HFF-Myc (cell line): ENCODE measurements around the gene S1PR3.

Experiments
- DNase-seq: peaks from one replicate; pipeline ENCODE4 v3.0.0-alpha.2; 2011; ENCODE audit warnings: low read depth; ENCODE audit errors: extremely low read depth
- H3K4me3 ChIP-seq: replicated peaks from 2 replicates; pipeline ENCODE4 v1.5.1; 2011; ENCODE audit warnings: low read depth, mild to moderate bottlenecking, control low read depth, low read length
- TF ChIP-seq, protein P1 (sequence below): IDR thresholded peaks from 2 replicates; pipeline ENCODE4 v1.5.1; 2012; ENCODE audit warnings: mild to moderate bottlenecking, low read depth, low read length, control low read depth; ENCODE audit errors: missing control alignments

Gene S1PR3

DNA sequence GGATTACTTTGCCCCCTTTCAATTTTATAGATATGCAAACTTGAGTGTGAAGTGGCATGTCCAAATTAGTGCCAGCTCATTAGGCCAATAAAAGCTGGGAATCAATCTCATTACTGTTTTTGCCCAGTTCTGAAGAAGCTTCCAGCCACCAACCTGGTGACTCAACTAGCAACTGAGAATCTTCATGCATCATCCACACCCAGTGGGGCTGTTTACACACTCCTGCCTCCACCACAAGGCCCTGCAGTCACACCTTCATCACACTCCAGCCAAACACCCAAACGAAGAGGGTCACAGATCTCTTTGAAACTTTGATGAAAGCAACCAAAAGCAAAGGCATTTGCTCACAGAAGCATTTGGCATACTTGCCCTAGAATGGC is 41.3 kb upstream of the S1PR3 start:
- TF ChIP-seq, protein P1, sequence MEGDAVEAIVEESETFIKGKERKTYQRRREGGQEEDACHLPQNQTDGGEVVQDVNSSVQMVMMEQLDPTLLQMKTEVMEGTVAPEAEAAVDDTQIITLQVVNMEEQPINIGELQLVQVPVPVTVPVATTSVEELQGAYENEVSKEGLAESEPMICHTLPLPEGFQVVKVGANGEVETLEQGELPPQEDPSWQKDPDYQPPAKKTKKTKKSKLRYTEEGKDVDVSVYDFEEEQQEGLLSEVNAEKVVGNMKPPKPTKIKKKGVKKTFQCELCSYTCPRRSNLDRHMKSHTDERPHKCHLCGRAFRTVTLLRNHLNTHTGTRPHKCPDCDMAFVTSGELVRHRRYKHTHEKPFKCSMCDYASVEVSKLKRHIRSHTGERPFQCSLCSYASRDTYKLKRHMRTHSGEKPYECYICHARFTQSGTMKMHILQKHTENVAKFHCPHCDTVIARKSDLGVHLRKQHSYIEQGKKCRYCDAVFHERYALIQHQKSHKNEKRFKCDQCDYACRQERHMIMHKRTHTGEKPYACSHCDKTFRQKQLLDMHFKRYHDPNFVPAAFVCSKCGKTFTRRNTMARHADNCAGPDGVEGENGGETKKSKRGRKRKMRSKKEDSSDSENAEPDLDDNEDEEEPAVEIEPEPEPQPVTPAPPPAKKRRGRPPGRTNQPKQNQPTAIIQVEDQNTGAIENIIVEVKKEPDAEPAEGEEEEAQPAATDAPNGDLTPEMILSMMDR, result no peak
- DNase-seq, result no peak
- H3K4me3 ChIP-seq, result no peak overlapping the region

DNA sequence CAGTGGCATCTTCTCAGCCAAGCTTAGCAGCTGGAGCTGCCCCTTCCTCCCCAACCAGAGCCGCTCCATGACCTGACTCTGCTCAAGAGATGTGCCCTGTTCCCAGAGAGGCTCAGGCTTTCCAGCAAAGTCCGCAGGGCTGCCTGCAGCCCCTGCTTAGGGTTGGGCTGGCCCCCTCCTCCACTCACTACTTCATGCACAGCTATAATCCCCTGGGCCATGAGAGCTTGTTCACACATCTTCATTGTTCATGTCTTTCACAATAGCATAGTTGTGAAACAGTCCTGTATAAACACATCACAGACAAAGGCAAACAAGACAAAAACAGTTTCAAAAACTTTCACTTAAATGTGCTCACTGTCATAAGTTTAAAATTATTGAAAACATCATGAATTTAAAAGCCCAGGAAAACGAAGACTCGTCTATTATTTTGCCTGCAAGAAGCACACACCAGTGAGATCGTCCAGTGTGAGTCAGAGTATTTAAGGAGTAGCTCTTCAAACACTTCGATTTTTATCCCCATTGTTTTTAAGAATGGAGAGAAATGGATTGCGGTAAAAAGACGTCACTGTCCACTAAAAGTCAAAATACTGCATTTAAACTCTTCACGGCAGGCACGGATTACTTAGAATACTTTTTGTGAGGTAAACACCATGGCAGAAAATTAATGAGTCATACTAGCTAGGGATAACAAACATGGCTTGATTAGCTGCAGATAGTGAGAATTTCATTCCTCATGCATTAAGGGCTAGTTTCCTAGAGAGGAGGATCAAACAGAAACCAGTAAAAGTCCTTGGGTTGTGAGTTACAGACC is 40.7 kb upstream of the S1PR3 start:
- DNase-seq, result peak; percentile 61
- H3K4me3 ChIP-seq, result no peak overlapping the region
- TF ChIP-seq, protein P1, result no peak

DNA sequence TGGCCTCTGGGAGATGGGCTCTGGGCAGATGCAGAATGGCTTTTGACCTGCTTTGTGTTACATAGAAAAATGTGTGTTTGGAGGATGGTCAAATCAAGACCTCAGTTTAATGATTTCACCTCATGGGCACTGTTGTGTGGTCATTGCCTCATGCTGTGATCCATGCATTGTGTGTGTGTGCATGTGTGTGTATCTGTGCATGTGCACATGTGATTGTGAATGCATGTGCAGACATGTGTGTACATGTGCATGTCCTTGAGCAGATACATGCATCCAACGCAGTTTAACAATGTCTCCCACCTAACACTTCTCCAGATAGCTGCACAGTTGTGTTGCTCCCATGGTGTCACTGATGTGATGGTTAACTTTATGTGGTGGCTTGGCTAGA is 40.1 kb upstream of the S1PR3 start:
- H3K4me3 ChIP-seq, result no peak overlapping the region

DNA sequence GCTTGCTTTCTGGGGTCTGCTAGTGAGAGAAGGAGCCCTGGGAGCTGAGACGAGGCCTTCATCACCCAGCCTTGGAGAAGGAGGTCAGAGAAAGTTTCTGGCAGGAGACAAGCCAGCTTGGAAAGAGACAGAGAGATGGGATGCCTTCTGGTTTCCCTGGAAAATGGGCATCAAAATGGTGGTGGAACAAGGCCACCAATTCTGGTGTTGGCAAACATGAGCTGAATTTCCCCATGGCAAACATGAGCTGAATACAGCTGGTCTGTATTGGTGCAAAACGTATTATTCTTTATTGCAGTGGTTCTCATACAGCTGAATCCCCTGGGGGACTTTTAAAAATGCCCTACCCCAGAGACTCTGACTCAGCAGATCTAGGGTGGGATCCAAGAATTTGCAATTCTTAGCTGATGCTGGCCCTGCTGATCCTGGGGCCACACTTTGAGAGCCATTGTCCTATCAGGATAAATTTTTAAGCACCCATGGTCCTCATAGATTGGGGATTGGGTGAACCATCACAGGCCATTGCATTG is 39.1 kb upstream of the S1PR3 start:
- no peak overlapping the region for H3K4me3 ChIP-seq
- no peak for DNase-seq
- TF ChIP-seq, protein P1, result no peak

More for the DNA sequence above, 40.1 kb upstream of the S1PR3 start:
- no peak for DNase-seq
- TF ChIP-seq, protein P1, result no peak

DNA sequence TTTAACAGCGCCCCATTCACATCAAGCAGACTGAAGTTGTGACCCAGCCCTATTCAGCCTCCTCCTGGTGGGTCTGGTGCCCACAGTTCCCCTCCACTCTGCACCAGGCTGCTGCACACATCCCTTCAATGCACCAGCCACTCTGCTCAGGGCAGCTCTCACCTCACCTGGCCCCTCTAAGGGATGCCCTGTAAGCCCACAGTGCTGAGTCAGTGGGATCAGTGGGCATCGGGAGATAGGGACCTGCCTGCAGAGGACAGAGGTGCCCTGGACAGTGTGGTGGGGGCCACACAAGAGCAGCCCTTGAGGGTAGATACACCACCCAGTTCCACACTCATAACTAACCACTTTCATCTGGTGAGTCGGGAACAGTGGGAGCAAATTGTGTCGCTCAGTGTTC is 38.3 kb upstream of the S1PR3 start:
- H3K4me3 ChIP-seq, result no peak overlapping the region
- DNase-seq, result no peak
- TF ChIP-seq, protein P1, result no peak

DNA sequence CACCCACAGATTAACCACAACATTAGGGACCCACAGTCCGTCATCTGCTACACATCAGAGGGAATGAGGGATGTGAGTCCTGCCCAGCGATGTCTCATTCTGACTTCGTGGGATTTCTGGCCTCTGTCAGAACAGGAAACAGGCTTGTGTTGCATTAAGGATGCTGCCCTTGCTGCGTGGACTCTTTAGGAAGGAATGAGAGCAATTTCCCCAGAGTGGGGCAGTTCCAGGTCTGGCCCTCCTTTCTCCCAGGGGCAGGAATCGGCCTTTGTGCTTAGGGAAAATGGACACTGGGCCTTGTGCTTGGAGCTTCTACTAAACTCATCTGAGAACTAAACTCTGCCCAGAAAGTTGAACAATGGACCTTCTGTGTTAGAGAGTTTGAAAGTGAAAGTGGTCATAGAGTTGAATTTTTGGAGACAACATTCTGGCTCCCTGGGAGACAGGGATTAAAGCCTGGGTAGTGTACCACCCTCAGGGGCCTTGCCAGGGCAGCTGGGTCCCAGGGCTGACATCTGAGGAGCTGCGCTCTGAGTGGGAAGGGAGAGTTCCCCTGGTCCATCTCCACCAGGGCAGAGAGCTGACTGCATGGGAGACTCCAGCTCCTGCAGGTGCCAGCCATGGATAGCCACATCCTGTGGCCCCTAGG is 37.8 kb upstream of the S1PR3 start:
- TF ChIP-seq, protein P1, result no peak
- no peak for DNase-seq
- no peak overlapping the region for H3K4me3 ChIP-seq
